ENCODE results near the gene SERPING1. TPM values are rescaled to one million over a fixed set of nuclear protein-coding genes. Genes with fewer than 3 reads are reported as not detected.
"Not testable (repeated sequence)": the region's sequence is repeated elsewhere in the genome, so short reads cannot be mapped to it uniquely, and the experiment has no call there.

SERPING1 gene
- total RNA-seq, 8 experiments from 2014 or later = 1.7 to 35.1 (median 9.9) TPM

- ATAC-seq (replicated peaks in 6 of 8) = peak; percentile 54 to 88 (median 82)
- H3K4me1 ChIP-seq (replicated peaks in 1 of 2) = peaks cover 39 to 50% of the 10 kb centered on the region in 2 donors
- peak within 1 kb of the TSS; percentile 84 to 87 for H3K27ac ChIP-seq
- peak within 1 kb of the TSS; percentile 46 to 77 (median 53) for H3K4me3 ChIP-seq
- in situ Hi-C loops (cut with MboI; ENCODE audit: low pct_unique_long_range_greater_than_20kb in 2 of 9, low sequenced_read_pairs in 9 of 9, unreplicated experiment in 9 of 9) = loop anchor here in 2 of 9 experiments (10.0 to 25.0 kb wide), 2 partner anchors 85 to 163 kb away; partner anchors contain the start of gene UBE2L6 (in 1 of the 2)
- 11 to 56% (median 49%) methylated on average over 2 to 5 of the region's 15 CpGs; no CpG with 5 or more reads in 6 of the 10 experiments for WGBS, 10 experiments
These were observed 52.6 kb downstream of the SERPING1 start, which contains the start of gene YPEL4 for GRCh38 chr11:57649826-57650738. YPEL4 (minus strand) TSS chr11:57649912; CDS start chr11:57647107, 2,805 bp downstream.

GRCh38 chr11:57650739-57651090 is 53.2 kb downstream of the SERPING1 start:
- in situ Hi-C loops (cut with MboI; ENCODE audit: low pct_unique_long_range_greater_than_20kb in 2 of 9, low sequenced_read_pairs in 9 of 9, unreplicated experiment in 9 of 9) = no loop called here

DNA sequence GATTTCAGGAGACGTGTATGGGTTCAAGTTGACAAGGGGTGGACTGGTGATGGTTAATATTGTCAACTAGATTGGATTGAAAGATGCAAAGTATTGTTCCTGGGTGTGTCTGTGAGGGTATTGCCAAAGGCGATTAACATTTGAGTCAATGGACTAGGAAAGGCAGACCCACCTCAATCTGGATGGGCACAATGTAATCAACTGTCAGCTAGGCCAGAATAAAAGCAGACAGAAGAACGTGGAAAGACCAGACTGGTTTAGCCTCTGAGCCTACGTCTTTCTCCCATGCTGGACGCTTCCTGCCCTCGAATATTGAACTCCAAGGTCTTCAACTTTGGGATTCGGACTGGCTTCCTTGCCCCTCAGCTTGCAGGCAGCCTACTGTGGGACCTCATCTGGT is 53.9 kb downstream of the SERPING1 start:
- no peak overlapping the region for H3K4me3 ChIP-seq
- H3K27ac ChIP-seq = no peak overlapping the region
- 0 to 96% (median 63%) methylated on average over 1 to 4 of the region's 7 CpGs; no CpG with 5 or more reads in 2 of the 10 experiments for WGBS, 10 experiments
- in situ Hi-C loops (cut with MboI; ENCODE audit: low pct_unique_long_range_greater_than_20kb in 2 of 9, low sequenced_read_pairs in 9 of 9, unreplicated experiment in 9 of 9) = no loop called here
- no peak for ATAC-seq (replicated peaks in 6 of 8)
- peaks cover 29 to 39% of the 10 kb centered on the region in 2 donors for H3K4me1 ChIP-seq (replicated peaks in 1 of 2)

More at GRCh38 chr11:57650739-57651090, 53.2 kb downstream of the SERPING1 start:
- H3K4me1 ChIP-seq (replicated peaks in 1 of 2) = peaks cover 36 to 46% of the 10 kb centered on the region in 2 donors
- H3K4me3 ChIP-seq = no peak overlapping the region
- ATAC-seq (replicated peaks in 6 of 8) = no peak
- H3K27ac ChIP-seq = no peak overlapping the region
- WGBS, 10 experiments = 25 to 93% (median 57%) methylated on average over 1 to 5 of the region's 5 CpGs; no CpG with 5 or more reads in 5 of the 10 experiments

- WGBS, 10 experiments = 20 to 100% (median 75%) methylated on average over 1 to 10 of the region's 14 CpGs; no CpG with 5 or more reads in 3 of the 10 experiments
- ATAC-seq (replicated peaks in 6 of 8); H3K4me3 ChIP-seq; H3K27ac ChIP-seq; in situ Hi-C loops (cut with MboI; ENCODE audit: low pct_unique_long_range_greater_than_20kb in 2 of 9, low sequenced_read_pairs in 9 of 9, unreplicated experiment in 9 of 9): not testable (repeated sequence)
- peaks cover 25 to 31% of the 10 kb centered on the region in 2 donors for H3K4me1 ChIP-seq (replicated peaks in 1 of 2)
These were observed 54.7 kb downstream of the SERPING1 start for GRCh38 chr11:57652230-57652629.

- H3K4me3 ChIP-seq = no peak overlapping the region
- peaks cover 21 to 26% of the 10 kb centered on the region in 2 donors for H3K4me1 ChIP-seq (replicated peaks in 1 of 2)
- H3K27ac ChIP-seq = no peak overlapping the region
- in situ Hi-C loops (cut with MboI; ENCODE audit: low pct_unique_long_range_greater_than_20kb in 2 of 9, low sequenced_read_pairs in 9 of 9, unreplicated experiment in 9 of 9) = no loop called here
- WGBS, 10 experiments = 60 to 100% (median 86%) methylated on average over 1 to 3 of the region's 3 CpGs; no CpG with 5 or more reads in 3 of the 10 experiments
- no peak for ATAC-seq (replicated peaks in 6 of 8)
These were observed 55.2 kb downstream of the SERPING1 start for GRCh38 chr11:57652662-57653061.

- 30 to 82% (median 50%) methylated on average over 1 to 2 of the region's 3 CpGs; no CpG with 5 or more reads in 1 of the 10 experiments for WGBS, 10 experiments
- H3K27ac ChIP-seq = no peak overlapping the region
These were observed 55.7 kb downstream of the SERPING1 start for GRCh38 chr11:57653163-57653562.

GRCh38 chr11:57656885-57657193 is 59.4 kb downstream of the SERPING1 start:
- no peak for ATAC-seq (replicated peaks in 6 of 8)
- Histone ChIP-seq H3K4me1 (replicated peaks in 1 of 2) (peaks cover 3 to 11% of the 10 kb centered on the region in 2 donors), H3K4me3 (peak overlapping the region; percentile 44 to 75 (median 67)), H3K27ac (peak overlapping the region; percentile 75 to 86)
- in situ Hi-C loops (cut with MboI; ENCODE audit: low pct_unique_long_range_greater_than_20kb in 2 of 9, low sequenced_read_pairs in 9 of 9, unreplicated experiment in 9 of 9) = no loop called here
- 0 to 48% (median 15%) methylated on average over 2 to 4 of the region's 5 CpGs; no CpG with 5 or more reads in 2 of the 10 experiments for WGBS, 10 experiments

More at GRCh38 chr11:57653163-57653562, 55.7 kb downstream of the SERPING1 start:
- in situ Hi-C loops (cut with MboI; ENCODE audit: low pct_unique_long_range_greater_than_20kb in 2 of 9, low sequenced_read_pairs in 9 of 9, unreplicated experiment in 9 of 9) = no loop called here
- H3K4me1 ChIP-seq (replicated peaks in 1 of 2) = peaks cover 17 to 22% of the 10 kb centered on the region in 2 donors
- no peak for ATAC-seq (replicated peaks in 6 of 8)
- H3K4me3 ChIP-seq = no peak overlapping the region

- H3K4me1 ChIP-seq (replicated peaks in 1 of 2) = peaks cover 3 to 11% of the 10 kb centered on the region in 2 donors
- H3K27ac ChIP-seq = peak within 1 kb of the TSS; percentile 75 to 86
- peak within 1 kb of the TSS; percentile 44 to 75 (median 67) for H3K4me3 ChIP-seq
- 0 to 20% (median 3%) methylated on average over 1 to 10 of the region's 45 CpGs; no CpG with 5 or more reads in 2 of the 10 experiments for WGBS, 10 experiments
- in situ Hi-C loops (cut with MboI; ENCODE audit: low pct_unique_long_range_greater_than_20kb in 2 of 9, low sequenced_read_pairs in 9 of 9, unreplicated experiment in 9 of 9) = no loop called here
- ATAC-seq (replicated peaks in 6 of 8) = peak; percentile 95 to 98 (median 98)
These were observed 59.9 kb downstream of the SERPING1 start, which contains the start of gene CLP1 for GRCh38 chr11:57657194-57658022. CLP1 (plus strand) TSS chr11:57657762; CDS start chr11:57659477, 1,715 bp downstream.

- ATAC-seq (replicated peaks in 6 of 8) = peak in 3 of 8 experiments; percentile 5 to 28 (median 17)
- peaks cover 3 to 11% of the 10 kb centered on the region in 2 donors for H3K4me1 ChIP-seq (replicated peaks in 1 of 2)
- in situ Hi-C loops (cut with MboI; ENCODE audit: low pct_unique_long_range_greater_than_20kb in 2 of 9, low sequenced_read_pairs in 9 of 9, unreplicated experiment in 9 of 9) = no loop called here
- WGBS, 10 experiments = 0 to 20% (median 0%) methylated on average over 1 to 8 of the region's 8 CpGs
- H3K27ac ChIP-seq = no peak overlapping the region
- peak overlapping the region; percentile 44 to 75 (median 67) for H3K4me3 ChIP-seq
These were observed 60.5 kb downstream of the SERPING1 start for GRCh38 chr11:57658023-57658361.

GRCh38 chr11:57659669-57660068 is 62.2 kb downstream of the SERPING1 start:
- ATAC-seq (replicated peaks in 6 of 8) = no peak
- no peak overlapping the region for H3K27ac ChIP-seq
- H3K4me1 ChIP-seq (replicated peaks in 1 of 2) = peaks cover 3 to 11% of the 10 kb centered on the region in 2 donors
- WGBS, 10 experiments = 92 to 100% (median 97%) methylated on average over 2 to 12 of the region's 14 CpGs; no CpG with 5 or more reads in 3 of the 10 experiments
- no peak overlapping the region for H3K4me3 ChIP-seq
- in situ Hi-C loops (cut with MboI; ENCODE audit: low pct_unique_long_range_greater_than_20kb in 2 of 9, low sequenced_read_pairs in 9 of 9, unreplicated experiment in 9 of 9) = no loop called here

DNA sequence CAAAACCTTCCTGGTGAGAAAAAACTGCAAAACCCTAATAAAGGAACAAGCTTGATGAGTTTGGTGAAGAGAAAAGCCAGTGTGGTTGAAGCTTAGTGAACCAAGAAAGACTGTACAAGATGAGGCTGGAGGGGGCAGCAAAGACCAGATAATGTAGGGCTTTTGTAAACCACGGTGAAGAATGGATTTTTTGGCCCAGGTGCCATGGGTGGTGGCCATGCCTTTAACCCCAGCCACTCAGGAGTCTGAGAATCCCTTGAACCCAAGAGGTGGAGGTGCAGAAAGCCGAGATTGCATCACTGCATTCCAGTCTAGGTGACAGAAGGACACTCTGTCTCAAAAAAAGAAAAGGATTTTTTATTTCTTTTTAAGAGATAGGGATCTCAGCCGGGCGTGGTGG is 65.4 kb downstream of the SERPING1 start:
- WGBS, 10 experiments = 43 to 100% (median 80%) methylated on average over 1 to 3 of the region's 4 CpGs; no CpG with 5 or more reads in 4 of the 10 experiments
- H3K27ac ChIP-seq = no peak overlapping the region
- in situ Hi-C loops (cut with MboI; ENCODE audit: low pct_unique_long_range_greater_than_20kb in 2 of 9, low sequenced_read_pairs in 9 of 9, unreplicated experiment in 9 of 9) = no loop called here
- peaks cover 8 to 10% of the 10 kb centered on the region in 2 donors for H3K4me1 ChIP-seq (replicated peaks in 1 of 2)
- ATAC-seq (replicated peaks in 6 of 8) = no peak
- no peak overlapping the region for H3K4me3 ChIP-seq

DNA sequence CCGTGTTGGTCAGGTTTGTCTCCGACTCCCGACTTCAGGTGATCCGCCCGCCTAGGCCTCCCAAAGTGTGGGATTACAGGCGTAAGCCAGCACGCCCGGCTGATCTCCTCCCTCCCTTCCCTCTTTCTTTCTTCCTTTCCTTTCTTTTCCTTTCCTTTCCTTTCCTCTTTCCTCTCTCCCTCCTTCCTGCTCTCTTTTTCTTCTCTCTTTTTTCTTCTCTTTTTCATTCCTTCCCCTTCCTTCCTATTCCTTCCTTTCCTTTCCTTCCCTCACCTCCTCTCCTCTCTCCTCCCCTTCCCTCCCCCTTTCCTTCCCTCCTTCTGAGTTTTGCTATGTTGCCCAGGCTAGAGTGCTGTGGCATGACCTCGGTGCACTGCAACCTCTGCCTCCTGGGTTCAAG is 66.5 kb downstream of the SERPING1 start:
- in situ Hi-C loops (cut with MboI; ENCODE audit: low pct_unique_long_range_greater_than_20kb in 2 of 9, low sequenced_read_pairs in 9 of 9, unreplicated experiment in 9 of 9) = no loop called here
- whole genome bisulfite sequencing, 10 experiments = 33 to 84% (median 81%) methylated on average over 1 to 9 of the region's 9 CpGs; no CpG with 5 or more reads in 3 of the 10 experiments

More for the DNA sequence above, 66.5 kb downstream of the SERPING1 start:
- no peak overlapping the region for H3K27ac ChIP-seq
- H3K4me3 ChIP-seq = no peak overlapping the region
- no peak for ATAC-seq (replicated peaks in 6 of 8)
- H3K4me1 ChIP-seq (replicated peaks in 1 of 2) = peaks cover 5 to 6% of the 10 kb centered on the region in 2 donors

Data from motor neuron (in vitro differentiated cells).